SU-DHL-6 (cell line): Measurements from ENCODE around the gene PPARG.

Experiments used
- H2AFZ ChIP-seq: fragments of 200-600 bp; sonication (generic); 2 replicates; pipeline ENCODE4 v1.6.1; 2014; ENCODE audit warnings: low read depth, mild to moderate bottlenecking, moderate library complexity, mixed read lengths, antibody characterized with exemption, low read length; ENCODE audit not compliant: severe bottlenecking
- H3F3A ChIP-seq: fragments of 200-600 bp; shearing (Covaris generic); 2 replicates; pipeline ENCODE4 v1.6.0; 2016; ENCODE audit warnings: antibody characterized with exemption, mild to moderate bottlenecking; ENCODE audit not compliant: insufficient read depth
- H3K27ac ChIP-seq: fragments of 200-600 bp; sonication (generic); 2 replicates; pipeline ENCODE4 v1.5.1; 2016; ENCODE audit warnings: low read depth, mild to moderate bottlenecking, low read length, moderate library complexity, mixed read lengths
- H3K27me3 ChIP-seq: fragments of 200-600 bp; sonication (generic), shearing (Covaris generic); 2 replicates; pipeline ENCODE4 v1.6.0; 2014; ENCODE audit warnings: mild to moderate bottlenecking, low read length
- H3K36me3 ChIP-seq: fragments of 200-600 bp; sonication (generic); 2 replicates; pipeline ENCODE4 v1.6.1; 2014; ENCODE audit warnings: mild to moderate bottlenecking, low read length, mixed read lengths
- H3K4me2 ChIP-seq: fragments of 300-600, 200-600 bp; shearing (Covaris generic), sonication (generic); 2 replicates; pipeline ENCODE4 v1.6.0; 2014; ENCODE audit warnings: low read length, low read depth, mild to moderate bottlenecking; ENCODE audit not compliant: poor library complexity, severe bottlenecking
- H3K4me3 ChIP-seq: fragments of 200-600 bp; sonication (generic); 2 replicates; pipeline ENCODE4 v1.5.1; 2014; ENCODE audit warnings: antibody characterized with exemption, low read length, mild to moderate bottlenecking, mixed read lengths; ENCODE audit not compliant: insufficient read depth, poor library complexity, severe bottlenecking
- H3K79me2 ChIP-seq: fragments of 200-600 bp; sonication (generic); 2 replicates; pipeline ENCODE4 v1.6.1; 2014; ENCODE audit warnings: mild to moderate bottlenecking, low read length, moderate library complexity; ENCODE audit not compliant: insufficient read depth
- H3K9ac ChIP-seq: fragments of 200-600 bp; sonication (generic); 2 replicates; pipeline ENCODE4 v1.7.0; 2014; ENCODE audit warnings: mild to moderate bottlenecking, low read length
- H3K9me2 ChIP-seq: fragments of 200-600 bp; sonication (generic); replicated peaks from 2 replicates; pipeline ENCODE4 v1.6.1; 2014; ENCODE audit warnings: low read length; ENCODE audit not compliant: insufficient read depth
- H3K9me3 ChIP-seq: fragments of 200-600 bp; sonication (generic); 2 replicates; pipeline ENCODE4 v1.6.1; 2014; ENCODE audit warnings: low read length, mixed read lengths; ENCODE audit not compliant: insufficient read depth
- H4K20me1 ChIP-seq: fragments of 200-600 bp; sonication (generic); 2 replicates; pipeline ENCODE4 v1.6.1; 2014; ENCODE audit warnings: low read depth, mild to moderate bottlenecking, antibody characterized with exemption, low read length, moderate library complexity, mixed read lengths
- EZH2phosphoT487 ChIP-seq: fragments of 200-600 bp; sonication (generic), shearing (Covaris generic); conservative IDR thresholded peaks from 2 replicates; pipeline ENCODE4 v1.6.1; 2018; ENCODE audit warnings: mild to moderate bottlenecking, antibody characterized with exemption, low read length, moderate library complexity, mixed read lengths
- TF ChIP-seq, protein P1 (sequence below): fragments of 200-600 bp; sonication (generic); IDR thresholded peaks from one replicate; pipeline ENCODE4 v1.5.1; 2017; ENCODE audit warnings: antibody characterized with exemption, mild to moderate bottlenecking, low read length, moderate library complexity; ENCODE audit not compliant: insufficient read depth, poor library complexity, severe bottlenecking

The PPARG gene

DNA sequence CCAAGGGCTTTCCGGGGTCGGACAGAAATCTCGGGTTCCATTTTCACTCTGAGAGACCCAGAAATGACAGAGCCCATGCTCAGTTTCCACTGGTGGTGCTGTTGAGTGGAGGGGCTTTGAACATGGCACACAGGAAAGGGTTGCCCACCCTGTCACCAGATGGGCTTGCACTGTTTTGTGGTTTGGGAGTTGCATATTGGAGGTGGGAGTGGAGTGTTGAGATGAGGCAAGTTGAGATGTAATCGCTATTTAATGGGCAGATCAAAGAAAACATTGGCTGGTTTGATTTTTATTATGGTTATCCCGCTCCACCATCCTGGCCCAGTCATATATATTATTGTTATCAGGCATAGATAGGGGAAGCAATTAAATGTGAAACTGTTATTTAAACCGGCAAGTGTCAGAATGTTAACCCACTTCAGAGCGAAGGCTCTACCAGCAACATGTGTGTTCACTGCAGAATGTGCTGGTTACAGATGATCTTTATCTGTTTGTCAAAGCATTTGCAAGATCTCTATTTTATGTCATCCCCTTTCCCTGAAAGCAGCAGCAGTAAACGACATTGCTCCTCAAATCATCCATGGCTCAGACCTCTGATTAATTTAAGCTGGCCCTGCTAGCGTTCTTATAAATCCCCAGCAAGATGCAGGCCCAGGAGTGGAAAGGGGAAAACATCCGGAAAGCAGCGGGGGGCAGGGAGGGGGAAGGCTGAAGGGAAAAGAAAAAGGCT, 137.1 kb downstream of the PPARG start:
- no peaks in the 10 kb centered on the region for H3K36me3 ChIP-seq
- no peaks in the 10 kb centered on the region for H3K79me2 ChIP-seq
- no peaks in the 10 kb centered on the region for H3K9me3 ChIP-seq
- no peaks in the 10 kb centered on the region for H3K9me2 ChIP-seq
- H3K4me3 ChIP-seq: no peak overlapping the region
- H2AFZ ChIP-seq: no peak overlapping the region
- no peak overlapping the region for H3K9ac ChIP-seq
- TF ChIP-seq EZH2phosphoT487: no peak
- TF ChIP-seq, protein P1, sequence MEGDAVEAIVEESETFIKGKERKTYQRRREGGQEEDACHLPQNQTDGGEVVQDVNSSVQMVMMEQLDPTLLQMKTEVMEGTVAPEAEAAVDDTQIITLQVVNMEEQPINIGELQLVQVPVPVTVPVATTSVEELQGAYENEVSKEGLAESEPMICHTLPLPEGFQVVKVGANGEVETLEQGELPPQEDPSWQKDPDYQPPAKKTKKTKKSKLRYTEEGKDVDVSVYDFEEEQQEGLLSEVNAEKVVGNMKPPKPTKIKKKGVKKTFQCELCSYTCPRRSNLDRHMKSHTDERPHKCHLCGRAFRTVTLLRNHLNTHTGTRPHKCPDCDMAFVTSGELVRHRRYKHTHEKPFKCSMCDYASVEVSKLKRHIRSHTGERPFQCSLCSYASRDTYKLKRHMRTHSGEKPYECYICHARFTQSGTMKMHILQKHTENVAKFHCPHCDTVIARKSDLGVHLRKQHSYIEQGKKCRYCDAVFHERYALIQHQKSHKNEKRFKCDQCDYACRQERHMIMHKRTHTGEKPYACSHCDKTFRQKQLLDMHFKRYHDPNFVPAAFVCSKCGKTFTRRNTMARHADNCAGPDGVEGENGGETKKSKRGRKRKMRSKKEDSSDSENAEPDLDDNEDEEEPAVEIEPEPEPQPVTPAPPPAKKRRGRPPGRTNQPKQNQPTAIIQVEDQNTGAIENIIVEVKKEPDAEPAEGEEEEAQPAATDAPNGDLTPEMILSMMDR: no peak
- H3K27ac ChIP-seq: no peak overlapping the region
- no peak overlapping the region for H3K4me2 ChIP-seq
- no peaks in the 10 kb centered on the region for H4K20me1 ChIP-seq
- H3F3A ChIP-seq: no peaks in the 10 kb centered on the region
- no peaks in the 10 kb centered on the region for H3K27me3 ChIP-seq

DNA sequence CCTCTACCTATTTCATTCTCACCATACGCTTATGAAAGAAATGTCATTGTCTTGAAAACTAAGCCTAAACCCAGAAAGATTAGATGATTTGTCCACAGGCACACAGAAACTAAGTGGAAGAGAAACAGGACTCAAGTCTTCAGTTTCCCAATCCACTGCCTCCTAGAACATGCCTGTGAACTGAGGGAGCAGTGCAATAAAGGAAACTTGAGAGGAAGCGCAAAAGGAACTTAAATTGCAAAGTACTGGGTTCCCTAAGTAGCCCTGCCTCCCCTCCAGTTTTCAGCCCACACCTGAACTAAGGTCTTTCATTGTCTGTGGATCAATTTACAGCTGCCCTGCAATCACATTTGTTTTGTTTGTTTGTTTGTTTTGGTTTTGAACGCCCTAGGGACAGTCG, 138.7 kb downstream of the PPARG start:
- H4K20me1 ChIP-seq: no peaks in the 10 kb centered on the region
- no peak overlapping the region for H2AFZ ChIP-seq
- no peaks in the 10 kb centered on the region for H3K36me3 ChIP-seq
- no peak for TF ChIP-seq EZH2phosphoT487
- TF ChIP-seq, protein P1: no peak
- H3K27ac ChIP-seq: no peak overlapping the region
- no peaks in the 10 kb centered on the region for H3K79me2 ChIP-seq
- no peaks in the 10 kb centered on the region for H3K9me3 ChIP-seq
- H3K4me3 ChIP-seq: no peak overlapping the region
- H3K9ac ChIP-seq: no peak overlapping the region
- no peak overlapping the region for H3K4me2 ChIP-seq
- H3F3A ChIP-seq: no peaks in the 10 kb centered on the region
- no peaks in the 10 kb centered on the region for H3K27me3 ChIP-seq
- H3K9me2 ChIP-seq: no peaks in the 10 kb centered on the region

DNA sequence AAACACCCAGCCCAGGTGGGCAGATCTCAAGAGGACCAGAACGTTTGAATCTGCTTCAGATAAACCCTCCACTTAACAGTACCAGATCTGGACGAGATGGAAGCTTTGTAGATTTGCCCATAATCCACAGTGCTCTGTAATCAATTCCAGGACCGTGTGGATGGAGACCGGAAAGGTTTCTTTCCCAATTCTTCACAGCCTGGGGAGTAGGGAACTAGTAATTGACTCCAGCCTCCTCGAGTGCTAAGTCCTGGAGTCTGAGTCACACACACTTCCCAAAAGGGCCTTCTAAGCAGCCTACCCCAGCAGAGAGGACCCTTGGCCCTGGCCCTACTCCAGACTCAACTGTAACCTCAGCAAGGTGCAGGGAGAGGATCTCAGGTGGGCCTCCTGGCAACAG, 139.3 kb downstream of the PPARG start:
- no peaks in the 10 kb centered on the region for H3K27me3 ChIP-seq
- H2AFZ ChIP-seq: no peak overlapping the region
- H3F3A ChIP-seq: no peaks in the 10 kb centered on the region

More for the DNA sequence above, 139.3 kb downstream of the PPARG start:
- H3K9me3 ChIP-seq: no peaks in the 10 kb centered on the region
- no peak overlapping the region for H3K4me3 ChIP-seq
- H3K4me2 ChIP-seq: no peak overlapping the region
- no peak overlapping the region for H3K9ac ChIP-seq
- no peaks in the 10 kb centered on the region for H3K9me2 ChIP-seq
- TF ChIP-seq, protein P1: no peak
- TF ChIP-seq EZH2phosphoT487: no peak
- no peaks in the 10 kb centered on the region for H3K36me3 ChIP-seq
- H3K27ac ChIP-seq: no peak overlapping the region
- H3K79me2 ChIP-seq: no peaks in the 10 kb centered on the region
- no peaks in the 10 kb centered on the region for H4K20me1 ChIP-seq
